Activated gamma-delta T cell (primary cell): ENCODE results near the gene TMEM231.

Experiments used
- DNase-seq: peaks from one replicate; lab custom pipeline; 2025; lab: John Stamatoyannopoulos, UW

Gene TMEM231

GRCh38 chr16:75488322-75488721 lies 67.7 kb downstream of the TMEM231 start:
- no peak for DNase-seq
